GM04504 (cell line): ENCODE data around the gene ADAMTSL1.

ENCODE experiments used
- DNase-seq: peaks from one replicate; pipeline ENCODE4 v3.0.0-alpha.2; 2012; ENCODE audit warnings: low read depth

ADAMTSL1 gene

DNA sequence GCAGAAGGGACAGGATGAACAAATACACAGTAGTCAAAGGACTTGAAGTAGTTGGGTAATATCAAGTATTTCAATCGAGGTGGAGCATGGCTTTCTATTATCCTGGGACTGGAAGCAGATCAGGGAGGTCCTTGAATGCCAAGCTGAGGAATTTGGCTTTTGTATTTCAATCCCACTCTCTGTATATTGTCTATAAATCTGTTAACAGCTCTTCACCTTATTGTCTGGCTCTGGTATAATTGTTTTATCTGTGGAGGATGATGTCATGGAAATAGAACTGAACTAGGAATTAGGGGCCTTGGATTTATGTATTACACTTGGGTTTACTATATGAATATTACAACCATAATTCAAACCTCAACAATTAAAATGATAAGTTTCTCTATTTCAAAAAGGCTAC, 6.3 kb upstream of the ADAMTSL1 start:
- no peak for DNase-seq

DNA sequence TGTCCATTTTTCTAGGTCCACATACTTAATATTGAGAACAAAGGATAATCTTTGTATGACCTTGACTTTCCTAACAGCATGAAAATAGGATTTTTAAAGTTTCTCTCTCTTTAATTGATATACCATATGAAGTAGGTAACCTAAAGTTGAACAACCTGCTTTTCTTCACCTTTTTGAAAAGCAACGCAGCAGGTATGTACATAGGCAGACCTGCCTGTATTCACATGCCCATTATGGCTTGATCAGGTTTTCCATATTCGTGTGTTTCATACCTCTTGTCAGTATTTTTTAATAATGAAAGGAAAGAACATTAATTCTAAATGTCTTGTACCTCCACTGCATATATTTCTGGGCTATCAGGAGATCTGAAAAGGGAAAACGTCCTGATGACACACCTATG, 1.5 kb upstream of the ADAMTSL1 start:
- no peak for DNase-seq

DNA sequence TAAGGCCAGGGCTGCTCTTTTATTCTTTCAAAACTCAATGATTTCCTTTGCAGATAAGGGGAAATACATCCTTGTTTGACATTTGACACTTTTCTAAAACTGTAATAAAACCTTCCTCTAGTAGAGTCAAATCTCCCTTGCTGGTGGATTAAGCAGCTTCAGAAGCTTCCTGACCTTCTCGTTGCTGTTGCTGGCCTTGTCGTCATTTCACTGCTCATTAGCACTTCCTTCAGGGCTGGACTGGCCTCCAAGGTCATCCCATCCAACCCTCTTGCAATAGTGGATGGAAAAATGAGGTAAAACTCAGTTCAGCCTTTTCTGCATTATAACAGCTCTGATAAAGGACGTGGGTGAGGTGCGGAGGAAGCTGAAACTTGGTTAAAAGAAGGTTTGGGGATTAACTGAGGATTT, 1.1 kb upstream of the ADAMTSL1 start:
- DNase-seq = no peak

DNA sequence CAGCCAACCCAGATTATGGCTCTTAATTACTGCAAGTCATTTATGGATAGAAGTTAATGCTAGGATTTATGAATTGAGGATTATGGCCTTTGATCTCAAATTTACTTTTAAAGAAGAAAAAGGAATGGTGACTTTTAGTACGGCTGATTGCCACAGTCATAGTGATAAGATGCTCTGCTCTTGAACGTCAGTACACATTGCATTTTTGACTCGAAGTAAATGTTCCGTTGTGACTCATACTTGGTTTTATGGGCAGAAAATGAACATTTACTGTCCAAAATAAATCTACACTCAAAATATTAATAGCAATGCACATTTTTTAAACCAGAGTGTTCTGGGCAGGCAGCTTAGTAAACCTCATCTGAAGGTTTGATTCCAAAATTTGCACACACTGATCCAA, 830 bp downstream of the ADAMTSL1 start:
- no peak for DNase-seq

DNA sequence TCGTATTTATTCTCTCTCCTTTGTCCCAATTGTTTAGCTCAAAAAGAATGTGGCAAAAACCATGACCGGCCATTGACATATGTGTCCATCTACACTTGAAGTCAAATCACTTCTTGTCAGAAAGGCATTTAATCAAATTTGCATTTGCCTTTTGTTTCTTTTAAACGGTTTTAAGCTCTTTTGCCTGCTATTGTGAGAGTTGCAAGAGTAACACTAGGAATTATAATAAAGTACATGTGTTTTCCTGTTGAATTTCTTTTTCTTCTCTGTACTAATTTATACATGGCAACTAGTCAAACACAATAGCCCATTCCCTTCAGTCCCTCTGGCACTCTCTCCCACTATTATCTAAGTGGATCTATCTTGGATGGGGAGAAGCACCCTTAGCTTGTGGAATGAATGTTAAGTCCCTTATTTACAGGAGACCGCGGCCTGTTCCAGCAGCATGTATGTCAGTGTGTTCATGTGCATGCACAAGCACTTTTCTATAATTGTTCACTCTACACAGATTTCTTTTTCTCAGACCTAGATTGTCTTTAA, 3.2 kb downstream of the ADAMTSL1 start:
- no peak for DNase-seq

DNA sequence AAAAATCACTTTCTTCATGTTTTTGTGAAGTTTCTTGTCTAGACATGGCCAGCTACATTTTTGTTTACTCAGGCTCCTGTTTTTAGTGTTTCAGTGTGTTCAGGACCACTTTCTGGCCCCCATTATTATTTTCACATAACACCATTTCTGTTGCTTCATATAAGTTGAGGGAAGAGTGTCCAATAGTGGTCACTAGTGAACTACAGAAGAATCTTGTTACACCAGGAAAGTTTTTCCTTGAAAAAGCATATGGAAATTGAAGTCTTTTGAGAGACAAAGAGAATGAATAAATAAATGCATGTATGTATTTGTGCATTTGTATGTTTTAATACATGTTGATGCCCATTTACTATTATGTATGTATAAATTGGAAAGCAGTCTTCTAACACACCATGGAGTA, 3.8 kb downstream of the ADAMTSL1 start:
- DNase-seq = no peak

DNA sequence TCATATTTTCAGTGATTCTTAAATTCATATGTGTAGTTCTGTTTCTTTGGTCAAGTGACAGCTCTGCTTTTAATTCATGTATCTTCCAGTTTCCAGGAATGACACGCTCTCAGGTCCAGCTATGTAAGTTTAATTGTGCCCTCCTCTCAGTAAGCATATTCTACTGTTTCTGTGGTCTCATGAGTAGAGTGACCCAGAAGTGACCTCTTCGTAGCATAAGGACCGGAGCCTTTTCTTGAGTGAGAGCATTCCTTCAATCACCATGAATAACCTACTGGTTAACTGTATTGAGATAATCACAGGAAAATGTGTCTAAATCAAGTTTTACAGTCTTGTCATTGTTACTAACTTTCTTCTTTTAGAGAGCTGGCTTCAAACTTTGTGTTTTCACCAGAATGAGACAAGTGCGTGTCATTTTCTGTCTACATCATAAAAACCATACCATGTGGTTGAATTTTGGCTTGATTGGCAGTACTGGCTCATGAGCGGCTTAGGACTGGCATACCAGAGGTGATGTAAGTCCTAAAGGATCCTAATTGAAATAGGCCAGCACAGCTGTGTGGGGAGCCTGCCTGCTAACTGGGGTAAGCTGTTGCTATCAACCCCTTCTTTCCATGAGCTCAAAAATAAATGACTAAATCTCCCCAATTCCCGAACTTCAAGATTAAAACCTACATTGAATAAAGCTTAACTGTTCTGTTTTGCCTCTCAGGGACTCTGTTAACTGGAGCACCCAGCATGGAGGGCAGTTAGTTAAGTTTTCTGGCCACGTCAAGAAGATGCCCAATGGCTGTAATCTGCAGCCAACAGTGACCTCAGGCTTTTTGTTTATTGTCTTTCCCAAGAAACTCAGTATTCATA, 4.8 kb downstream of the ADAMTSL1 start:
- DNase-seq = peak; percentile 94

DNA sequence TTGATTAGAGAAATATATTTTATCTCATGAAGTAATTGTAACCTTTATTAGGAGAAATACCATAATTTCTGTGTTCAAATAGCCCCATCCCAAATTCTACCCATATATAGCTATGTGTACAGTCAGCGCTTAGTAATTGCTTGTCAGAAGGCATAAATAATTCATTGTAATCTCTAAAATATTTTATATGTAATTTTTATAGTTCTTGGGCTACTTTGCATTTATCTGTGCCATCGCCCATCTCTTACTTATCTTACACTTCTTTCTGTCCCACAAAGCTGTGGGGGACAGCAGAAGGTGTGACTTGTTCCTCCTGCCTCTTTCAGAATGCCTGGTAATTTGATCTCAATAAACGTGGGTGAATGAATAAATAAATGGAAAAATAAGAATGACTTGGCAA, 5.5 kb downstream of the ADAMTSL1 start:
- no peak for DNase-seq

DNA sequence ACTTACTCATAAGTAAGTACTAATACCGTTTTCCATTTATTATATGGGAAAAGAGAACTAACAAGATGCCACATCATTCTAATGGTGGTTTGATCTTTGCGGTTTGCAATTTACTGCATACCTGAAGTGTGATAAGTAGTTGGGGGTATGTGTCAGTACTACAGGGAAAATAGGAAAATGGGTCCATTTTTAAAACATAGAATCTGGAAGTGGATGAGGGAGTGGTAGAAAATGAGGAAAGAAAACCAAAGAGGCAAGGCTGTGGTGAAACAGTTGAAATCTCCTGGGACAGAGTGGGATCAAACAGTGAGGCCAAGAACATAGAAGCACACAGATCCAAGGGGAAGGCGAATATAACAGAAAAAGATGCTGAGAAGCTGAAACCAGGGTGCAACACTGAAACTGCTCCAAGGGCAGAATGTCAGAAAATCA, 6.7 kb downstream of the ADAMTSL1 start:
- no peak for DNase-seq

DNA sequence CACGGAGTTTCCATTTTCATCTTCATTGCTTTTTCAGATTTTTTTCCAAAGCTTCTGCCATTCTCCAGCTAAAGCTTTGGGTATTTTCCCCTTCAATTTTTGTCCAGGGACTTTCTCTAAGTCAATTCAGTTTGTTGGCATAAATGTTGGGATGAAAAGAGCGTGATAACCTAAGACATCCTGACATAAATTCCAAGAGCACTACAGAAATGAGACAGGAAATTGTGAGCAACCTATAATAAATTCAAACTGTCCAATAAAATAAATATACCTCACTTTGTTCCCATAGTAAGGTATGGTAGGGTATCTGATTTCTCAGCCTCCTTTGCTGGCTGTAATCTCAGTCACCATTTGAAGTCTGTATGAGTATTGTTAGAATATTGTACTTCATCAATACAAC, 8.4 kb downstream of the ADAMTSL1 start:
- DNase-seq = no peak

DNA sequence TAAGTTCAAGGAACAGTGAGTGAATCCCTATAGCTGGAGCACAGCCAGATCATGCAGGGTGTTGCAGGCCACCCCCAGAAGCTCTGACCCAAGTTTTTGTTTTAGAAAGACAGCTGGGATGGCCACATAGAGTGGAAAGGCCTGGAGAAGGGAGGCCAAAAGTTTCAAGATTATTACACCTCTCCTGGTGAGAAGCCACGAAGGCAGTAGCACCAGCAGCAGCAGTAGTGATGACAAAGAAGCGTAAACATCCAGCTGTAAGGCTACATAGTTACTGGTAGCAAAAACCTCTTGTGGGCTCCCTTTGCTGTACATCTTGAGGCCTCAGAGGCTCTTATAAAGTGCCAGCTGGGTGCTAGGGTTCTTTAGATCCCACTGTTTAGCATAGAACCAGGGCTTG, 11.8 kb downstream of the ADAMTSL1 start:
- DNase-seq = no peak

DNA sequence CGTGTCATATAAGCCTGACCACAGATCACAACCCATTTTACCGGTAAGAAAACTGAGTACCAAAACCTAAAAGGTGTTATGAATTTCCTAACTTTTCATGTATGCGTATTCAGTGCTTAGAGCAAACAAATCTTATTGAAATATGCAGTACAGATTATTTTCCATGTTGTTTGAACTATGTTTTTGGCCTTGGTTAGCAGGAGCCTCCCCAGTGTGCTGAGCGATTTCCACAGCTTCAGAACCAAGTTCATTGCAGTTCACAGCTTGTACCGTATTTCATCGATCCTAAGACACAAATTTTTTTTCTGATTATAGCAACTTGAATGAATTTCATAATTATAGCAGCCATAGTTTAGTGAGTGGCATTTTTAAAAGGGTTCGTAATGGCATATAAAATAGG, 13.7 kb downstream of the ADAMTSL1 start:
- no peak for DNase-seq

DNA sequence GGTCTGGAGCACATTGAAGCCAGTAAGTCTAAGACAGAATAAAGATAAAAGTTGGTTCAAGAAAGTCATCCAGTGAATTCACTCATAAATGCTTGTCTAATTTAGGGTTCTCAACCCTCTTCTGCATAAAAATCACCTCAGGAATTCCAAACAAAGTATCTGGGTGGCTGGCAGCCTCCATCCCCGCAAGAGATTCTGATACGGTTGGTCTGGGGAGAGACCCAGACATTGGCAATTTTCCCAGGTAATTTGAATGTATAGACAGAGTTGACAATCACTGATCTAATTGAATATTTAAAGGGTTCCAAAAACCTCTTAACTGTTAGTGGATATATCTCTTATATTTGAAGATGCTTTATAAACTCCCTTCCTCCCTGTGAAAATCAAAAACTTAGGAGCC, 14.9 kb downstream of the ADAMTSL1 start:
- DNase-seq = no peak

DNA sequence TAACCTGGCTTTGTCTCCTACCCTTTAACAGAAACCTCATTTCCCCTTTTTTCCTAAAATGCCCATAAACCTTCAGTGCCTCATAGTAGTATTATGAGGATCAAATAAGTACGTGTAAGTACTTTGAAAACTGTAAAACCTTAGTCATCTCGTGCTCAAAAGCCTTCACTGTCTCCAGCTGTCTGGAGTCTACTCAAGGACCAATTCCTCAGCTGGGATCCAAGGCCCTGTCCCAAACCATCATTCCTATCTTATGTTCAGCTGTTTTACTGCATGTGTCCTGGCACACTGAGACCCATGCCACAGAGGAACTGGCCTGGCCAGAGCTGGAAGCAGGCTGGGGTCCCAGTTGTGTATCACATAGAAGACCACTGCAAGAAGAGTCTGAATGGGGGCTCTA, 15.9 kb downstream of the ADAMTSL1 start:
- peak; percentile 58 for DNase-seq

DNA sequence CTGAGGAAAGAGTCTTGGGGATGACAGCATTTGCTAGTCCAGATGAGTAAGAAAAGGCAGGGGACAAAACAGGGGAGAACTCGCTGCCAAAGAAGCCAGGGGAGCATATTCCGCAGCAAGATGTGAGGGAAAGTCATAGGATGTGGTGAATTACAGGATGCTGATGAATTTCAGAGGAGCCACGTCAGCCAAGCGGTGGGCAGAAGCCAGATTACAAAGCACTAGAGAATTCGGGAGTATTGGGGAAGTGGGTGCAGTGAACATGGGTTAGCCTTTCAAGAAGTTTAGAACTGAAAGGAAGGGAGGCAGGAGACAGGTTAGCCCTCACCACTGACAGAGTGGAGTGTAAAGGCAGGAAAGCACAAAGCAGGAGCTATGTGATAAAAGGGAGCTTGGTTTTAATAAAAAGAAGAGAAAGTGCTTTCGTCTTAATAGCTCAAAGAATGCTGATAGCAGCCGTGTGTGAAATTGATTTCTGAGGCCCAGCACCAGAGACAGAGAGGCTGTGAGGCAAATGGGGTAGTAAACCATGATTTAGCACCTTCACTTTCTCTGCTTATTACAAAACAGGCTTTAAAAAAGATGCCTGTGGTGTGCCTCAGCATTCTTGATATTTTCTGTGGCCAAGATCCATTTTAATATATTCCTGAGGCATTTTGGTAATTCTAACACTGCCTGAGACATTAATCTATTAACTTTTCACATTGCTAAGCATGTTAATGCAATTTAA, 16.9 kb downstream of the ADAMTSL1 start:
- DNase-seq = peak; percentile 97

DNA sequence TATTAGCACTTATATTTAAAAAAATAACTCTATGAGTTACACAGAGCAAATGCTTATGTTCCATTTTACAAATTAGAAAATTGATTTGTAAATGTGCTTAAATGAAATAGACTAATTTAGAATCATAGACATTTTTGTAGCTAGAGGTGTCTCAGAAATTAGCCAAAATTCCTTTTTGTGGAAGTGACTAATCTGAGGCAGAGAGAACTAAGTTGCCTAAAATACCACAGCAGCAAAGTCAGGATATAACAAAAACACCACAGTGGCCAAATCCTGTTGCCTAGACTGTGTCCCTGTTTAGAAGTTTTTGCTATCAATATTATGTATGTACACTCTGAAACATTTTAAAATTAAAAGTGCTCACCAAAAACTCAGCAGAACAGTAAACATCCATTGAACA, 18.7 kb downstream of the ADAMTSL1 start:
- DNase-seq = no peak

DNA sequence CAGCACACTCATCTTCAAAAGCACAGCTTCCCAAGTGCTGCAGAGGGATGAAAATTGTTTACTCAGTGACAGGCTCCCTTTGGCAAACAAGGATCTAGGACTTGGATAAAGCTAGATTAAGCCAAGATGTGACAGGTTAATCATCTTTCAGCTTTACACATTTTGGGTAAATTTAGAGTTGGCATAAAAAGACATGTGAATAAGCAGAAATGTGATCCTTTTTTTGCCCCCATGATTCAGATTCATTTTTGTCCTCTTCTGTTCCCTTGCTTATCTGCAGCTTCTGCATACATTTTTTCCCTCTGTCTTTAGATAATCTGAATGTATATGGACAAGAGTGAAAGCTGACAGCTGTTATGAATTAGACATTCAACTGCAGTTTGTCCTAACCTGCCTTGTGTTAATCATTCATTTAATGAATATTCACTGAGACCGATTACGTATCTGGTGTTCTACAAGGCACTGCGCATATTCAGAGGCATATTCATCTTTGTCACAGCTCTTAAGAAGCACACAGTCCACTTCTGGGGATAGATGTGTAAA, 19.6 kb downstream of the ADAMTSL1 start:
- no peak for DNase-seq

DNA sequence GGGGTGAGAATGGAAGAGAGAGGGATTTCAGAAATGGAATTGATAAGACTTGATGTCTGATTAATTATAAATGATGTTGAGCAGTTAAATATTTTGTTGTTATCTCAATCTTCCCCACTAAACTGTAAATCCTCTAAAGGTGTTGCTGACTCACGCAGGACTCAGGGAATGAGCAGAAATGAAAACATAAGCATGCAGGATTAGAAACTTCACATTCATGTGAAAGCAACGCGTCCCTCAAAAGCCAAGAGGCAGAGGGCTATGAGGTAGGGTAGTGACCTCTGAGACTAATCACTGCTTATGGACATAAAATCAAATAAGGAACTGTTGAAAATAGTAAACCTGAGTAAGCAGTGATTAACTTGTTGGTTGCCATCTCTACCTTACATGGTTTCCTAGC, 21.1 kb downstream of the ADAMTSL1 start:
- DNase-seq = no peak

DNA sequence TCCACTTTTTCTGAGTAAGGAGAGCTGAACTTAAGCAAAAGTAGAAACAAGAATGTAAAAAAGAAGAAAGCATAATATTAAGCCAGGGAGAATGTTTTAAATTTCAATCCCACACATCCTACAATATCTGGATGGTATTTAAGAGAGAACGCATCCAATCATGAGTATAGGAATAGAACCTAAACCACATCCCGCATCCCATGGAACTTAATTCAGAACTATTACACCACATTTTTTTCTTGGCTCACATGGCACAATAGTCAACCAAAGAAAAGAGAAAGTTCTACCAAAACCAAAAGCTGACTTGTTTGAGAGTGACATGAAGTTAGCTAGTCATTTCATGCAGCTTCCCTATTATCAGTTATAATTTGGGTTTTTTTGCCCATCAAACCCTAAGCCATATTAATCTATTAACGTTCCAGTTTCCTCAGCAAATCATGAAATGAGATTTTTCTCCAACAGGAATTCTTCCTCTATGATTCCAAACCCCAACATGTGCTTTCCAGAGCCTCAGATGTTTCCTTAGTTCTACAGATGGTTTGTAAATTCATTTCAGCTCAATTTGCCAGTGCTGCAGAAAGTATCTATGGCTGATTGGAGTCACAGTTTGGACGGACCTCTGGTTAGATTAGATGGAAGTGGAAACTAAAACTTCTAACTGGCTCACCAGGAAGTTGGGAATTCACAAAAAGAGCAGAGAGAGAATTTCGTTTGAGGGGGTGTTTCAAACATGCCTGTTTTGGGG, 22.5 kb downstream of the ADAMTSL1 start:
- no peak for DNase-seq

DNA sequence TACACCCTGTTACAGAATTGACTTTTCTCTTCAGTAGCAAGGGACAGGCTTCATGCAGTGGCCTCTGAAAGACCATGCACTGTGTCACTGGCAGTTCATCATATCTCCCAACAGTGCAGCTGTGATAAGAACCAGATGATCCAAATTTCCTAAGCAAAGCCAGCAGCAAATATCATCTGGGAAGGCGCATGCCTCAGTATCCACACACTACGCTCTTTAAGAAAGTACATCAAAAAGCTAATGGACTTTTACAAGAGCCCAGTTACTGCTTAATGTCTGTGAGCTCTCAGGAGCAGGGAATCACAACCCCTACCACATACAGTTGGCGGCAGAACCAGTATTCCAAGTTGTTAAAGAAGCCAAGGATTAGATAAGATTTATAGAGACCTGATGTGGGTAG, 25.1 kb downstream of the ADAMTSL1 start:
- DNase-seq = no peak

DNA sequence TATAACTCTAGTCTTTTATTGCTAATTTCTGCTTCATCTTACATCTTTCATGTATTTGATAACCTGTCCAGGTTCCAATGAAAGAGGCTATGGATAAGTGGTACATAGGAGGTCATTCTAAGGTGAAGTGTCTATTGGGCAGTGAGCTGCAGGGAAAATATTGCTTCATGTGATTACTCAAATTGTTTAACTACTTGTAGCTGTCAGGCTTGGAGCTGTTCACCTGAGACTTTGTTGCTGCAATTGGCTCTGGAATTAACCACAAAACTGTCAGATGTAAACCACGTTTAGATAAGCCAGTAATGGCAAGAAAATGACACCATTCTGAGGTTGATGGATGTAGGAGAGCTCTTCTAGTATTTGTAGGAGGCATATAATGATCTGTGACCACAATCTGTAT, 26.0 kb downstream of the ADAMTSL1 start:
- DNase-seq = no peak

DNA sequence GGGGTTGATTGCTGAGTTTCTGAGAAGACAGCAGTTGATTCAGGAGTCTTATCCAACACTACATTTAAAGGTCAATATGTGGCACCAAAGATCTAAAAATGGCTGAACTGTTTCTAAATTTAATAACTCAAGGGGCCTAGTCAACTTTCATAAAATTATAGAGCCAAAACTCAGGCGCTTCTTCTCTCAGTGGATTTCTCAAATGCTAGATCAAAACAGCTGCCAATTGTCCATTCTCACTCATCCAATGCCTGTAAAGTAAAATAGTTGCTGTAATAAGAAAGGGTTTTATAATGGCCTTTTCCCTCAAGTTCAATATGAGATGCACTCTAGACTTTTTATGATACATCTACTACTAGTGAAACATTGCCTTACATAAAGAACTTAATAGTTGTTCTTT, 26.5 kb downstream of the ADAMTSL1 start:
- DNase-seq = no peak
